ENCODE data around the gene PDE6G. TPM values are rescaled to one million over a fixed set of nuclear protein-coding genes. Genes with fewer than 3 reads are reported as not detected.
A peak's percentile ranks its signal among the peaks of the same experiment; 100 is the strongest.
"Not testable (repeated sequence)": the region's sequence is repeated elsewhere in the genome, so short reads cannot be mapped to it uniquely, and the experiment has no call there.

Gene PDE6G
- total RNA-seq, 1 donor from 2014 or later = not detected

GRCh38 chr17:81687770-81688541 is 31.6 kb upstream of the PDE6G start:
- DNase-seq (ENCODE audit: low spot score) = no peak

DNA sequence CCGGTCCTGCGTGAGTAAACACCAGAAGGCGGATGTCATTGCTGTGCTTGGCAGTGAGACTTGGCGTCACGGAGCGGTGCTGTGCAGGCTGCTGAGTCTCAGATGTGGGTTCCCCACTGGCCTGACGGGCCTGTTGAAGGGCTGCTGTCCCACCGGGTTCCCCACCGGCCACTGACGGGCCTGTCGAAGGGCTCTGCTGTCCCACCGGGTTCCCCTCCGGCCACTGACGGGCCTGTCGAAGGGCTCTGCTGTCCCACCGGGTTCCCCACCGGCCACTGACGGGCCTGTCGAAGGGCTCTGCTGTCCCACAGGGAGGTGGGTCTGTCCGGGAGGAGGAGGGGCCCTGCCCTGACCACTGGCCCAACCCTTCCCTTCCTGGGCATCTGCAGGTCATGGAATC is 30.3 kb upstream of the PDE6G start:
- no peak for DNase-seq (ENCODE audit: low spot score)

DNA sequence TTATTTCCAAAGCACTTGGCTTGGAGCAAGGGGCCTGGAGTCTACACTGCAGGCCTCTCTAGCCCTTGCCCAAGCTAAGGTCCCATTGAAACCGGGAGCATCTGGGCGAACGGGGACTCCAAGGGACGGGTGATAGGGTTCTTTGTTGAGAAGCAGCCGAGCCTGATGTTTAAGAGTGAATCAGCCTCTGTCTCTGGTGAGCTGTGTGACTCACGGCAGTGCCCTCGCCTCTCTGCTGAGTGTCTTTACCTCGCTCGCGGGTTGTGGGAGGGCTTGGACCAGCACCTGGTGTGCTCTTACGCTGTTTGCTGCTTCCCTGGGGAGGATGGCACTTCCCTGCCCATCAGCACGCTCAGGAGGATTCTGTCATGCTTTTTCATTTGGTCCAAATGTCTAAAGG is 28.8 kb upstream of the PDE6G start:
- no peak for DNase-seq (ENCODE audit: low spot score)

DNA sequence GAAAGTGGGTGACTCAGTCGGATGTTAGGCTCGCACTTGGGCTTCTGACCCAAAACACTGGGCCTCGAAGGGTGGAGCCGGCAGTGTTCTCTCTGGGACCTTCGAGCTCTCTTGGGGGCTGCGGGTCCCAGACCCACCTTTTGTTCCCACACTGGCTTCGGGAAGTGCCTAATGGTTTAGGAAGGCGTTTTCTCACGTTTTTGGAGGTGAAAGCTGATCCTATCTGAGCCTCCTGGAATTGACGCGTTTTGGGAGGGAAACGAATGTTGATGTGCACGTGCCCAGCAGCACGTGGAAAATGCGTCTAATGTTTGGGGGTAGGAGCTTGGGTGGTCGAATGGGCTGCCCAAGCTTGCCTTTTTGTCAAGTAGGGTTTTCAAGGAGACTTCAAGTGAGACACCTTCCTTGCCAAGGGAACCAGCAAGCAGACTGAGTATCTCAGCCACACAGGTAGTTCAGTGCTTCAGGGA is 28.1 kb upstream of the PDE6G start:
- no peak for DNase-seq (ENCODE audit: low spot score)

- peak; percentile 99 for DNase-seq (ENCODE audit: low spot score)
Observed at GRCh38 chr17:81683584-81684441, 27.5 kb upstream of the PDE6G start, which contains the start of the genes ARL16 and HGS. TSS of gene ARL16 (minus strand) at chr17:81683797. CDS start at chr17:81683753, 44 bp downstream. TSS of gene HGS (plus strand) at chr17:81684011. CDS start at chr17:81684067, 56 bp downstream.

- no peak for DNase-seq (ENCODE audit: low spot score)
Observed at GRCh38 chr17:81683208-81683583, 26.9 kb upstream of the PDE6G start.

DNA sequence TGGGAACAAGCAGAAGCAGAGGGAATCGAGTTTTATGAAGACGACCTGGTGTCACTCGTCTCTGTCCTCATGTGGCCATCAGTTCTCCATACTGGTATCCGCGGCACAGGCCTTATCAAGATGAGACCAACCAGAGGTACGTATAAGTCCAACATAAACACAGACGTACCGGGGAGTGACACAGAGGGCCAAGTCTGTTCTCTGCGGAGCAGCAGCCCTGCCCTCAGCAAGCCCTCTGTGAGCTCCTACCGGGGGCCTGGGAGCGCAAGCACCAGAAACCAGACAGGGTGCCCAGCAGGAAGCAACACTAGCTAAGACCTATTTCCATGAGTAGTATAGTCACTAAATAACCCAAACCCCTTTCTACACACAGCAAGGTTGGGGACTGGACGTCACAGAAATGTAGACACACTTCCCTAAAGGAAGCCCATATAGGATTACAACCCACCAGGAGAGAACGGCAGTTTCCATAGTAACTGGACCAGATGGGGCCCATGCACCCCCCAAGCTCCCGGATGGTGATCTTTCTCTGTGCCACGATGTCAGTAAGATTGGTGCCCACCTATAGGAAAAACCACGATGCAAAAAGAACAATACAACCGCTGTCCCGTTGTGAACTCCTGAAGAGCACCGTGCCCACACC is 26.3 kb upstream of the PDE6G start:
- DNase-seq (ENCODE audit: low spot score) = no peak

DNA sequence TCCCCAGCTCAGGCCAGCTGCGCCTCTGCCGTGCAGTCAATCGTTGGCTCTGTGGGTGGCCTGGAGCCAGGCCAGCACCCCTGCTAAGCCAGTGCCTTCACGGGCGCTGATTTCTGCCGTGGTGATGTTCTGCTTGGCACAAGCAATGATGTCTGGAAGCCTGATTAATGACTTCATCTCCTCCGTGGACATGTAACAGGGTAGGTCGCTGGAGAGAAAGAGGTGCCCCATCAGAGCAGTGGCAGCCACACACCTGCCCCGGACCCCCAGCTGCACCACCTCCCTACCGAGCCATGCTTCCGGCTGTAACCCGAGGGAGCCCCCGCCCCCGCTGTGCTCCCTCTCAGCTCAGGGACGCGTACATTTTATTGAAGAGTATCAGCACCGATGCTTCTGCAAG is 25.3 kb upstream of the PDE6G start:
- no peak for DNase-seq (ENCODE audit: low spot score)

GRCh38 chr17:81680150-81680549 is 23.8 kb upstream of the PDE6G start:
- no peak for DNase-seq (ENCODE audit: low spot score)

DNA sequence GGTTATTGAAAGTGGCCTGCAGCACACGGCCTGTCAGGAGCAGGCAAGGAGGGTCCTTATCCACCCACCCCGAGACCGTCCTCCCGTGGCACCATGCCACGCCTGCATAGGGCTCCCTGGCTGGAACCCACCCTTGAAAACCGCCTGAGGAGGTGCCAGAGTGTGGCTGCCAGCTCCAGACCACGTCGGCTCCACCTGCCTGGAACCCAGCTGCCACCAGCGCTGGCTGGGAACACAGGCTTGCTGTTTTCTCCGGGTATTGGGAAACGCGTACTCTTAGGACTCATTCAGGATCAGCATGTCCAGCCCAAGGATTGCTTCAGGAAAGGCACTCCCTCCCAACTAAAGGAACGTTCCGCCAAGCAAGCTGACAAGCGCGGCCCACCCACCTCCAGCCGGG is 20.6 kb upstream of the PDE6G start:
- no peak for DNase-seq (ENCODE audit: low spot score)

DNA sequence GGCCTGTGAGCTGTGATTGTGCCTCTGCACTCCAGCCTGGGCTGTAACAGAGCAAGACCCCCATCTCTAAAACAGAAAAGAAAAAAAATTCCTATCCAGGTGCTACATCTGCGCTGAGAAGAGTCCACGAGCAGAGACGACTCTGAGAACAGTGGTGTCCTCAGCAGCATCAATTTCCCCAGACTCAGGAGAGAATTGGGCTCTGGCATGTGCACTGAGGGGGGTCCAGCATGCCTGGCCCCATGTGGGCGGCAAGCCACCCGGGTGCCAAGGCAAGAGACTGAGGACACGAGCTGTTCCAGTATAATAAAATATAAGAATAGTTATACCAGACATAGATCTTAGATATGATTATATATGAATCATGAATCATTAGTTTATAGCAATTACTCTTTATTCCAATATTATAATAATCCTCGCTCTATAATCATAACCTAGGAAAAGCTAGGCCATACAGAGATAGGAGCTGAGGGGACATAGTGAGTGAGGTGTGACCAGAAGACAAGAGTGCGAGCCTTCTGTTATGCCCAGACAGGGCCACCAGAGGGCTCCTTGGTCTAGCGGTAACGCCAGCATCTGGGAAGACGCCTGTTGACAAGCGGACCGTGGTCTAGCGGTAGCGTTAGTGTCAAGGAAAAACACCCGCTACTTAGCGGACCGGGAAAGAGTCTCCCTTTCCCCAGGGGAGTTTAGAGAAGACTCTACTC is 19.3 kb upstream of the PDE6G start:
- not testable (repeated sequence) for DNase-seq (ENCODE audit: low spot score)

GRCh38 chr17:81673561-81674258 is 17.4 kb upstream of the PDE6G start:
- DNase-seq (ENCODE audit: low spot score) = no peak

- DNase-seq (ENCODE audit: low spot score) = no peak
Observed at GRCh38 chr17:81672954-81673353, 16.6 kb upstream of the PDE6G start.

DNA sequence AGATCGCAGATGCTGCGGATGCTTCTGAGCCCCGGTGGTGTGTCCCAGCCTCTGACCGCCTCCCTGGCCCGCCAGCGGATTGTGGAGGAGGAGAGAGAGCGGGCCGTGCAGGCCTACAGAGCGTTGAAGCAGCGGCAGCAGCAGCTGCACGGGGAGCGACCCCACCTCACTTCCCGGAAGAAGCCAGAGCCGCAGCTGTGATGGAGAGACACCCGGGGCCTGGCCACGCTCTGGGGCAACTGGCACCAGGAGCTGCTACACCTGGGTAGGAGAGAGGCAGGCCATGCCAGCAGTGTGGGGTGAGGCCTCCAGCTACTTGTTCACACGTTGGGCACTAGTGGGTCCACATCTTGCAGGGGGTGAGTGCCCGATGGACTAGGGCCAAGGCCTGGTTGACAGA is 16.2 kb upstream of the PDE6G start:
- no peak for DNase-seq (ENCODE audit: low spot score)

- no peak for DNase-seq (ENCODE audit: low spot score)
Observed at GRCh38 chr17:81667754-81668153, 11.4 kb upstream of the PDE6G start.

- DNase-seq (ENCODE audit: low spot score) = peak; percentile 97
Observed at GRCh38 chr17:81666342-81667191, 10.2 kb upstream of the PDE6G start, which contains the start of the genes CCDC137 and OXLD1. TSS of gene CCDC137 (plus strand) at chr17:81666737. CDS start at chr17:81666767, 30 bp downstream. TSS of gene OXLD1 (minus strand) at chr17:81666605. CDS start at chr17:81666577, 28 bp downstream.

- no peak for DNase-seq (ENCODE audit: low spot score)
Observed at GRCh38 chr17:81666092-81666341, 9.7 kb upstream of the PDE6G start.

DNA sequence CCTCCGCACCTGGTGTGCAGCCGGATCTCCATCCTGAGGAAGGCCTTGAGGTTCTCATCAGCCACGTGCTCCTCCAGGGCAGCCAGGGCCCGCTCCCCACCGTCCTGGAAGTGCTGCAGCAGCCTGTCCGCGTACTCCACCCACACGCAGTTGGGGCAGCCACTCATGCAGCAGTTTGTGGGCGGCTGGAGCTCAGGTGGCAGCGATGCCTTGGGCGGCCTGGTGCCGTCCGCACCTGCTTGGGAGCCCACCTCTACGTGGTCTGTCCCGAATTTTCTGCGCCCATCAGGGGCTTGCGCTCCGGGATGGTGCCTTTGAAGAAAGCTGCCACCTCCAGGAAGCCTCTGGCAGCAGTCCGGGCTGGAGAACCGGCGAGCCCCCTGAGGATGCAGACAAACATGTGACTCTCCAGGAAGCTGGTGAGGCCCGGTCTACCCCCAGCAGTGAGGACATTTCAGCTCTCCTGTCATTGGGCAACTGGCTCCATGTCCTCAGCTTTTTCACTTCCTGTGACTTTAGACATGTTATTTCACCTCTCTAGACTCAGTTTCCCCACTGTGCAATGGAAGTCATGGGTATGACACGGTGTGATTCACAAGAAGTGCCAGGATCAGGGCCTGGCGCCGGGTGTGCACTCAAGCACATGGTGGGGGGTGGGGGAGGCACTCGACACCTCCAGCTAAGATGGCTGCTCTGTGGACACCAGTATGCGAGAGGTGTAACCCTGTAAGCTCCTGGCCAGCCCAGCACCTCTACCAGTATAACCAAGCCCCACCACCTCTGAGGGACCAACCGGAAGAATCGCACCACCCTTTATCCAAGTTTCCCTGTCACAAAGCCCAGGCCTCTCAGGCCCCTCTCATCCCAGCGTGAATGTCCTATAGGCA is 9.1 kb upstream of the PDE6G start:
- DNase-seq (ENCODE audit: low spot score) = no peak

DNA sequence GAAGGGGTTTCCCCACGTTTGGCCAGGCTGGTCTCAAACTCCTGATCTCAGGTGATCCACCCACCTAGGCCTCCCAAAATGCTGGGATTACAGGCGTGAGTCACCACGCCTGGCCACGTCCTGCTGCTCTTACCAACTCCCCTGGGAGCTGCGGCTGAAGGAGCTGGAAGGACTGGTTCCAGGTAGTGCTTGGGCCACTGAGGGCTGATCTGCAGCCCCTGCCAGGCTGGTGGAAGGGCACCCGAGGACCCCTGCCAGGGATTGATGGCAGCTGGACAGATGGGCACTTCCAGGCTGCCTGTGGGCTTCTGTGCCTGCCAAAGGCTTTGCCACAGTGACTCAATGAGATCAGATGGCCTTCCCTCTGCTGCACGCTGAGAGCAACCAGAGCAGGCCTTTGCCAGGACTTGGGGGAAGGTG is 7.7 kb upstream of the PDE6G start:
- no peak for DNase-seq (ENCODE audit: low spot score)

All from umbilical cord (tissue), 2 donors.